Measurements from ENCODE around the gene C3orf20.
"Not testable (repeated sequence)": the region's sequence is repeated elsewhere in the genome, so short reads cannot be mapped to it uniquely, and the experiment has no call there.

Gene C3orf20

GRCh38 chr3:14798231-14798630, 123.3 kb downstream of the C3orf20 start:
- no peak for DNase-seq (ENCODE audit: low read depth)

- DNase-seq (ENCODE audit: low read depth): no peak
Observed at GRCh38 chr3:14799146-14799545, 124.2 kb downstream of the C3orf20 start.

- no peak for DNase-seq (ENCODE audit: low read depth)
Observed at GRCh38 chr3:14801031-14801430, 126.1 kb downstream of the C3orf20 start.

- no peak for DNase-seq (ENCODE audit: low read depth)
Observed at GRCh38 chr3:14801668-14802380, 126.9 kb downstream of the C3orf20 start.

- DNase-seq (ENCODE audit: low read depth): no peak
Observed at GRCh38 chr3:14802381-14802731, 127.4 kb downstream of the C3orf20 start.

- no peak for DNase-seq (ENCODE audit: low read depth)
Observed at GRCh38 chr3:14803101-14803980, 128.4 kb downstream of the C3orf20 start.

GRCh38 chr3:14803981-14804834, 129.3 kb downstream of the C3orf20 start:
- no peak for DNase-seq (ENCODE audit: low read depth)

- no peak for DNase-seq (ENCODE audit: low read depth)
Observed at GRCh38 chr3:14804835-14805780, 130.2 kb downstream of the C3orf20 start.

- DNase-seq (ENCODE audit: low read depth): no peak
Observed at GRCh38 chr3:14805961-14806537, 131.1 kb downstream of the C3orf20 start.

GRCh38 chr3:14806641-14807263, 131.8 kb downstream of the C3orf20 start:
- no peak for DNase-seq (ENCODE audit: low read depth)

- no peak for DNase-seq (ENCODE audit: low read depth)
Observed at GRCh38 chr3:14808025-14808424, 133.1 kb downstream of the C3orf20 start.

- DNase-seq (ENCODE audit: low read depth): no peak
Observed at GRCh38 chr3:14808502-14809266, 133.7 kb downstream of the C3orf20 start.

- DNase-seq (ENCODE audit: low read depth): not testable (repeated sequence)
Observed at GRCh38 chr3:14809611-14810010, 134.7 kb downstream of the C3orf20 start.

GRCh38 chr3:14810070-14810791, 135.3 kb downstream of the C3orf20 start:
- DNase-seq (ENCODE audit: low read depth): no peak

GRCh38 chr3:14810801-14811661, 136.1 kb downstream of the C3orf20 start:
- DNase-seq (ENCODE audit: low read depth): no peak

- no peak for DNase-seq (ENCODE audit: low read depth)
Observed at GRCh38 chr3:14811684-14812083, 136.7 kb downstream of the C3orf20 start.

- DNase-seq (ENCODE audit: low read depth): no peak
Observed at GRCh38 chr3:14812196-14812790, 137.4 kb downstream of the C3orf20 start.

Data from activated T-cell treated with anti-CD3 and anti-CD28 coated beads for 1 hour (primary cell).